HFF-Myc (cell line): ENCODE measurements around the gene ART4.

Source experiments
- DNase-seq: peaks from one replicate; pipeline ENCODE4 v3.0.0-alpha.2; 2011; ENCODE audit warnings: low read depth; ENCODE audit errors: extremely low read depth
- H3K4me3 ChIP-seq: replicated peaks from 2 replicates; pipeline ENCODE4 v1.5.1; 2011; ENCODE audit warnings: low read depth, mild to moderate bottlenecking, control low read depth, low read length
- TF ChIP-seq, protein P1 (sequence below): IDR thresholded peaks from 2 replicates; pipeline ENCODE4 v1.5.1; 2012; ENCODE audit warnings: mild to moderate bottlenecking, low read depth, low read length, control low read depth; ENCODE audit errors: missing control alignments

Gene ART4

DNA sequence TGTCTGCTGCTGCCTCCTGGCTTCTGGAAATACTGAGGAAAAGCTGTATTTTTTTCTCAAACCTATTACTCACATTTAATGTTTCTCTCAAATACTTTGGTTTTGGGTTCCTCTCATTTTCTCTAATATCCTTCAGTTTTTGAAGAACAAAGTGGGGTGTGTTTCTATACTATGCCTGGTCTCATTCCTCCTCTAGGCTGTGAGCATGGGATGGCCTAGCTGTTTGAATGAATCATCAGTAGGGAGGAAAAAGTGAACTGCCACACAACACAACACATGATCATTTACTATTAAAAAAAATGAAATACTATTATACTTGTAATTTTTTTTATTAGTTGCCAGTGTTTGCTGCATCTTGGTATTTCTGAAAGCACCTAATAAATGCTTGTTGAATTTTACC is 18.1 kb downstream of the ART4 start:
- TF ChIP-seq, protein P1, sequence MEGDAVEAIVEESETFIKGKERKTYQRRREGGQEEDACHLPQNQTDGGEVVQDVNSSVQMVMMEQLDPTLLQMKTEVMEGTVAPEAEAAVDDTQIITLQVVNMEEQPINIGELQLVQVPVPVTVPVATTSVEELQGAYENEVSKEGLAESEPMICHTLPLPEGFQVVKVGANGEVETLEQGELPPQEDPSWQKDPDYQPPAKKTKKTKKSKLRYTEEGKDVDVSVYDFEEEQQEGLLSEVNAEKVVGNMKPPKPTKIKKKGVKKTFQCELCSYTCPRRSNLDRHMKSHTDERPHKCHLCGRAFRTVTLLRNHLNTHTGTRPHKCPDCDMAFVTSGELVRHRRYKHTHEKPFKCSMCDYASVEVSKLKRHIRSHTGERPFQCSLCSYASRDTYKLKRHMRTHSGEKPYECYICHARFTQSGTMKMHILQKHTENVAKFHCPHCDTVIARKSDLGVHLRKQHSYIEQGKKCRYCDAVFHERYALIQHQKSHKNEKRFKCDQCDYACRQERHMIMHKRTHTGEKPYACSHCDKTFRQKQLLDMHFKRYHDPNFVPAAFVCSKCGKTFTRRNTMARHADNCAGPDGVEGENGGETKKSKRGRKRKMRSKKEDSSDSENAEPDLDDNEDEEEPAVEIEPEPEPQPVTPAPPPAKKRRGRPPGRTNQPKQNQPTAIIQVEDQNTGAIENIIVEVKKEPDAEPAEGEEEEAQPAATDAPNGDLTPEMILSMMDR, result no peak
- no peak overlapping the region for H3K4me3 ChIP-seq
- DNase-seq, result no peak

DNA sequence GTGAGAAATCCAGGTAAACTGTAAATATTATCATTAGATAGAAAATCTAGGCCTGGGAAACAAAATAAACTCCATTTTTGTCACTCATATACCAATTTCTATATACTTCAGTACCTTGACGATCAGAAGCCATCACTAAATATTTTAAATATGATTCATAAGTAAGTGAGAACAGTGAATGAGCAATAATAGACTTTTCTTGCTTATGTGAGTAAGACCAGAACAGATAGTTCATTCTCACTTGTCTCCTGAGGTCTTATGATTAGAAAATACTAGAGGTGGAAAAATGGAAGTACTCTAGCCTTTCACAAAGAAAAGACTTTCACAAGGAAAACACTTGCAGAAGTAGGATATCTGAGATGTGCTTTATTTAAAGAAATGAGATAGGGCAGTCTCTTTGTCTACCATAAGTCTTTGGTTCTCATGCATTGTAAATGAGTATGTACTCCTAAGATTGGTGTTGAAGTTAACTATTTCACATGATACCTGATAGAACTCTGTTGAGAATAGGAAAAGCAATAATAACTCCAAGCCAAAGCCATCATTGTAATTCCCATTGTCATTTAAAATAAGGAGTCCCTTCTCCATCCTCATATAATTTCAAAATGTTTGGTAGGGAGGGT is 19.2 kb downstream of the ART4 start:
- TF ChIP-seq, protein P1, result no peak
- no peak for DNase-seq

DNA sequence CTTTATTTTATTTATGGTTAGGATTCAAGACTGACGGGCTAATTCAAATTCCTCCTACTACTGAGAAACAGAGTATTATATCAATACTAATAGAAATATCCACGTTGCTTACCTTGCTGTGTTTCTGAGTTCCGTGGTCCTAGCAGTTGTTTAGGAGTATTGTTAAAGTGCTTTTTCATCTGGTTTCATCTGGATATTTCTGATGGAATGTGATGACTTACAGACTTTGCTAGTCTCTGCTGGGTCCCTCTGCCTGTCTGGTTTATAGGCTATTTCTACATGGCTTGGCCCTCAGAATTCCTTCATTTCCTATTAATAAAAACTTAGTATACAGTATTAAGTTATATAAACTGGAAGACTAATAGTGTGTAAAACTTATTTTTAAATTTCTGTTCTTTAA is 29.3 kb downstream of the ART4 start, which contains the start of gene SMCO3:
SMCO3 (minus strand) TSS at position 169 of the 400 bp plus-strand sequence. CDS start 7,502 bp downstream, outside the sequence.
- no peak within 1 kb of the TSS for H3K4me3 ChIP-seq
- TF ChIP-seq, protein P1, result no peak
- DNase-seq, result no peak

More for the DNA sequence above, 19.2 kb downstream of the ART4 start:
- H3K4me3 ChIP-seq, result no peak overlapping the region

DNA sequence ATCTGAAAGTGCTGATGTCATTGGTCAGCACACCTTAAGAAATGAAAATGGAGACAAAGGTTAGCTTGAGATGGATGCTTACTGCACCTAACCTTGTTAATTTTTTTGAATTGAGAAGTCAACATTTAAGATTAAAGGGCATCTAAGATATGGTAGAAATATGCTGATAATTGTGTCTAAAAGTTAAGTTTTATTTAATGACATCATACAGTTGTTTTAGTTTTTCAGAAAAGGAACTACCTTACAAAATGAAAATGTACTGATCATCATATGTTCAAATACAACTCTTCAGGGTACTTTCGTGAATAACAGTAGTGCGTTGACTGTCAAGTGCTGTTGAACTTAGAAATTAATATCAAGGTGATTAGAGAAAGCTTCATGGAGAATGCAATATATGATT is 31.8 kb downstream of the ART4 start:
- TF ChIP-seq, protein P1, result no peak
- DNase-seq, result no peak
- H3K4me3 ChIP-seq, result no peak overlapping the region

DNA sequence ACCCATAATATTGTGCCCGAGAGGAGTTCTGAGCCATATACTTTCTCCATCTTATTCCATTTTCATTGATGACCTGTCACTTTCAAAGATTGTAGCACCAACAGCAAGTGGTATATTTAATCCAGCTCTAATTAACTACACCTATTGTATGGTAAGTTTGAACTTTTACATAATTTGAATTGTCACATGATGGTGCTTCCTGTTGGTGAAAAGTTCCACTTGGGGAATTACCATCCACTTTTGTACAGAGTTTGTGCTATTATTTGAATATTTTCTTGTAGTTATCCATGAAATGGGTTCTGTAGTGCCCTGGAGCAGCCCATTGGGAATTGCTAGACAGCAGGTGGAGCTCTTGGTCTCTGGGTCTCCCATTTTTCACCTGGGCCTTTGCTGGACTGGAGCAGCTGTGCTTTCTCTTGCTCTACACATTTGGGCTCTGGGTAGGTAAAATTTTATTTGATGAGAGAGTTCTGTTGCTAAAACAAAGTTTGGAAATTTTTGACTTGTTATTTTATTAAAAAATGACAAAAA is 32.3 kb downstream of the ART4 start:
- TF ChIP-seq, protein P1, result peak; percentile 50
- DNase-seq, result no peak
- H3K4me3 ChIP-seq, result no peak overlapping the region

DNA sequence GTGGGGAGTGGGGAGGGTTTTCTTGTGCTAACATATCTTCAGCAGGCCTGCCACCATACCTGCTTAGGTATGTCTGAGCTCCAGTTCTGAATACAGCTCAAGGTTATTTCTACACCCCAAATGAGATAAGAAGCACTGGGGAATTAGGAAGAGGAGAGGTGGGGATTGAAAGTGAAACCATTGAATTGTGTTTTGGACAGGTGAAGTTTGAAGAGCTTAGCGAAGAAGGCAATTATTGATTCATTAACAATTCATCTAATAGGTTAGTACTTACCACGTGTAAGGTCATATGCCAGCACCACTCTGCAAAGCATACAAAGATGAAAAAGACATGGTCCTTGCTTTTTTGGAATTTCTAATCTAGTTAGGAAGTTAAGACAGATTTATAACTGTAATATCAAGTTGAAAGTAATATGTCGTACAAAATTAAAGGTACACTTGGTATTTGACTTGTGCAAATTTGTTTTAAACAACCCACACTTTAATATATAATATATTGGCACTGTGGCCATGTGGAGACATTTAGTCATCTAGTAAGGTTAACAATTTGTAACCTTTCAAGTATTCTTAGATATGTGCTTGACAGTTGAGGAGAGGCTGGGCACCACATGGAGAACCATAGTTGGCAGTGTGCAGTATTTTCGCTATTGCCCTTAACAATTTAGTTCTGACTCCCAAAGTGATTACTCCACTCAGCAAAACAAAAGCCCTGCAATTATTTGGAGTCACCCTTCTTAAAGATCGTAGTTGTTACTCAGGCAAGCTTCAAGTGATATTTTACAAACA is 33.0 kb downstream of the ART4 start:
- DNase-seq, result no peak
- no peak overlapping the region for H3K4me3 ChIP-seq
- TF ChIP-seq, protein P1, result no peak
